SK-N-SH (cell line): Measurements from ENCODE around the gene P2RX2. TPM values are rescaled to one million over a fixed set of nuclear protein-coding genes. Genes with fewer than 3 reads are reported as not detected.

ENCODE experiments used
- CTCF ChIA-PET: fragments of 300-600, 350-600 bp; formaldehyde crosslinking; extraction: SDS; loops from one replicate; lab custom pipeline; 2021; lab: Yijun Ruan, JAX
- POLR2A ChIA-PET: fragments of 350-600 bp; sonication (Branson Sonifier 250); formaldehyde crosslinking; extraction: SDS; loops from one replicate; lab custom pipeline; 2020; ENCODE audit warnings: antibody characterized with exemption, inconsistent platforms; lab: Yijun Ruan, JAX
- DNase-seq: peaks from one replicate; pipeline ENCODE4 v3.0.0; 2012
- H2AFZ ChIP-seq: fragments of 200-600 bp; sonication (generic); 2 replicates; pipeline ENCODE4 v1.8.1; 2016; ENCODE audit warnings: antibody characterized with exemption, mild to moderate bottlenecking, low read depth
- H3F3A ChIP-seq: fragments of 200-600 bp; sonication (generic); replicated peaks from 2 replicates; pipeline ENCODE3; 2016; ENCODE audit warnings: antibody characterized with exemption, mild to moderate bottlenecking; ENCODE audit not compliant: insufficient read depth
- H3K27ac ChIP-seq, 2 experiments: fragments of 200-500 bp in 1 of 2; fragments of 200-600 bp in 1 of 2; sonication (Bioruptor generic) in 1 of 2; sonication (generic), shearing (Covaris generic) in 1 of 2; 2 replicates each; pipeline versions ENCODE4 v1.5.1 to v1.6.1; 2014 to 2016; ENCODE audit warnings: low read depth in 2 of 2, inconsistent platforms in 1 of 2, low read length in 1 of 2, mild to moderate bottlenecking in 1 of 2, mixed read lengths in 1 of 2
- H3K27me3 ChIP-seq: fragments of 200-600 bp; sonication (generic), shearing (Covaris generic); 2 replicates; pipeline ENCODE4 v1.6.1; 2016; ENCODE audit warnings: mixed run types; ENCODE audit not compliant: insufficient read depth
- H3K36me3 ChIP-seq, 2 experiments: fragments of 200-500 bp in 1 of 2; fragments of 200-600 bp in 1 of 2; sonication (Bioruptor generic) in 1 of 2; sonication (generic) in 1 of 2; replicated peaks in 1 of 2; 2 replicates each; pipeline versions ENCODE3 to v1.5.1; 2014 to 2016; ENCODE audit warnings: low read length in 1 of 2, mild to moderate bottlenecking in 1 of 2; ENCODE audit not compliant: insufficient read depth in 2 of 2, control insufficient read depth in 1 of 2
- H3K4me1 ChIP-seq, 2 experiments: fragments of 200-500 bp in 1 of 2; fragments of 200-600 bp in 1 of 2; sonication (Bioruptor generic) in 1 of 2; sonication (generic), shearing (Covaris generic) in 1 of 2; 2 replicates each; pipeline versions ENCODE4 v1.5.1 to v1.6.1; 2014 to 2016; ENCODE audit warnings: low read depth in 1 of 2, low read length in 1 of 2, mixed run types in 1 of 2; ENCODE audit not compliant: insufficient read depth in 2 of 2, control insufficient read depth in 1 of 2
- H3K4me2 ChIP-seq: fragments of 200-600 bp; sonication (generic), shearing (Covaris generic); 2 replicates; pipeline ENCODE4 v1.6.1; 2017; ENCODE audit warnings: mixed run types
- H3K4me3 ChIP-seq, 2 experiments: fragments of 200-500 bp in 1 of 2; fragments of 200-600 bp in 1 of 2; sonication (Bioruptor generic) in 1 of 2; sonication (generic), shearing (Covaris generic) in 1 of 2; 2 replicates each; pipeline versions ENCODE4 v1.5.1 to v1.8.1; 2014 to 2016; ENCODE audit warnings: low read depth in 2 of 2, inconsistent platforms in 1 of 2, low read length in 1 of 2, mild to moderate bottlenecking in 1 of 2, mixed read lengths in 1 of 2, moderate library complexity in 1 of 2
- H3K79me2 ChIP-seq: fragments of 200-600 bp; sonication (generic); 2 replicates; pipeline ENCODE4 v1.8.1; 2017; ENCODE audit warnings: mild to moderate bottlenecking; ENCODE audit not compliant: insufficient read depth
- H3K9ac ChIP-seq: fragments of 200-600 bp; sonication (generic); 2 replicates; pipeline ENCODE4 v1.6.1; 2017; ENCODE audit warnings: mixed run types
- H3K9me2 ChIP-seq: fragments of 200-600 bp; sonication (generic); 2 replicates; pipeline ENCODE4 v1.6.1; 2017; ENCODE audit warnings: mixed run types
- H3K9me3 ChIP-seq: fragments of 200-600 bp; sonication (generic); 2 replicates; pipeline ENCODE4 v1.6.1; 2017; ENCODE audit warnings: mixed run types, mild to moderate bottlenecking, moderate library complexity
- H4K20me1 ChIP-seq: fragments of 200-600 bp; sonication (generic); 2 replicates; pipeline ENCODE4 v1.6.1; 2017; ENCODE audit warnings: mild to moderate bottlenecking, mixed run types; ENCODE audit not compliant: insufficient read depth
- POLR2AphosphoS5 ChIP-seq: IDR thresholded peaks from 2 replicates; pipeline ENCODE4 v1.6.1; 2012; ENCODE audit warnings: low read depth, low read length
- WGBS: methylation state at CpG from one replicate; pipeline ENCODE4 v1.1.6; 2017; ENCODE audit warnings: low lambda C conversion rate; 5-methylcytosine and 5-hydroxymethylcytosine counted together
- polyA plus RNA-seq, 3 experiments: library from polyadenylated mRNA; depleted of rRNA; stranded (reverse); fragments of >200 nt; gene quantifications; 2 replicates each; pipeline ENCODE4 v1.2.3, GENCODE V29; 2012
- small RNA-seq, 7 experiments: library from RNA; depleted of rRNA; stranded (forward); fragments of <200 nt; gene quantifications; one replicate each; pipeline ENCODE3, GENCODE V24; 2012
- TF ChIP-seq, protein P1 (sequence below): IDR thresholded peaks from 2 replicates; pipeline ENCODE4 v1.4.0; 2012; ENCODE audit warnings: low read depth, borderline replicate concordance

The P2RX2 gene
- polyA plus RNA-seq, 1 of the 3 experiments (the other 2 are of a cell fraction), result 0.03 TPM

DNA sequence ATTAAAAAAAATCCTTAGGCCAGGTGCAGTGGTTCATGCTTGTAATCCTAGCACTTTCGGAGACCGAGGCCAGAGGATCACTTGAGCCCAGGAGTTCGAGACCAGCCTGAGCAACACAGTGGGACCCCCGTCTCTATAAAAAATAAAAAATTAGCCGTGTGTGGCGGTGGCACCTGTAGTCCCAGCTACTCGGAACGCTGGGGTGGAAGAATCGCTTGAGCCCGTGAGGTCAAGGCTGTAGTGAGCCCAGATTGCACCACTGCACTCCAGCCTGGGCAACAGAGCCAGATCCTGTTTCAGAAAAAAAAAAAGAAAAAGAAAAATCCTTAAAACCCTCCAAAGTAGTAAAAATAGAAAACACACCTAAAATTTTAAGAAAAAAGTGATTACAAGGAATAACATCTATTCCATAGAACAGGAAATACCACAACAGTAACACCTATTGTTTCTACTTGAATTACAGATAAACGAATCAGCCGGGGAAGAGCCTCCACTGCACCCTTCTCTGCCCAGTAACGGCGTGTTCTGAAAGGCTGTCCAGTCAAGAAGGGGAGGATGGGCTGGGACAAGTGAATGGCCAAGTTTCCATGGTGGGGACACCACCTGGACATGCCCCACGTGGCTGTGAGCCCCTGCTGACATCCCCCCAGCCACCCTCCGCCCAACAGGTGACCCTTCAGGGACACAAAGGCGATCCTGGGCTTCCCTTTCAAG, 50.7 kb downstream of the P2RX2 start:
- H3K4me1 ChIP-seq, result no peaks in the 10 kb centered on the region
- no peak overlapping the region for H3K9ac ChIP-seq
- ChIA-PET CTCF (interaction anchor here (1.2 to 1.6 kb wide), 3 partner anchors 31 to 70 kb away, joined by 3 to 5 read pairs (median 4); no protein-coding TSS in a partner anchor), POLR2A (interaction anchor here (0.7 kb wide), 1 partner anchor 40 kb away, joined by 4 read pairs; no protein-coding TSS in a partner anchor)
- no peaks in the 10 kb centered on the region for H3K27me3 ChIP-seq
- H3F3A ChIP-seq, result no peaks in the 10 kb centered on the region
- H3K4me3 ChIP-seq, result no peak overlapping the region
- H3K9me2 ChIP-seq, result no peaks in the 10 kb centered on the region
- no peaks in the 10 kb centered on the region for H3K79me2 ChIP-seq
- no peak overlapping the region for H3K27ac ChIP-seq
- H3K36me3 ChIP-seq, result peaks cover 13 to 39% of the 10 kb centered on the region in 2 experiments
- no peak for DNase-seq
- TF ChIP-seq, protein P1, sequence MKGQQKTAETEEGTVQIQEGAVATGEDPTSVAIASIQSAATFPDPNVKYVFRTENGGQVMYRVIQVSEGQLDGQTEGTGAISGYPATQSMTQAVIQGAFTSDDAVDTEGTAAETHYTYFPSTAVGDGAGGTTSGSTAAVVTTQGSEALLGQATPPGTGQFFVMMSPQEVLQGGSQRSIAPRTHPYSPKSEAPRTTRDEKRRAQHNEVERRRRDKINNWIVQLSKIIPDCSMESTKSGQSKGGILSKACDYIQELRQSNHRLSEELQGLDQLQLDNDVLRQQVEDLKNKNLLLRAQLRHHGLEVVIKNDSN, result no peak
- no peak for TF ChIP-seq POLR2AphosphoS5
- H3K9me3 ChIP-seq, result no peaks in the 10 kb centered on the region
- no peaks in the 10 kb centered on the region for H4K20me1 ChIP-seq
- H3K4me2 ChIP-seq, result no peak overlapping the region
- no peak overlapping the region for H2AFZ ChIP-seq
- 93% methylated on average over 17 of the region's 17 CpGs for WGBS

Small RNAs within 50 kb of the gene (small RNA-seq; reads per million reads assigned to genes)
- gene MIR6763, result 0 to 0.64 (median 0) reads per million in 7 experiments

Other genes starting within 250 kb of the P2RX2 start
- gene FBRSL1, start 128.6 kb upstream of the P2RX2 start, polyA plus RNA-seq (2012; rRNA removed), result 3.3 and 5.5 TPM in 2 replicates
- 0.44 and 1.1 TPM in 2 replicates for gene LRCOL1, start 8.2 kb upstream of the P2RX2 start, polyA plus RNA-seq (2012; rRNA removed)
- gene POLE, start 68.6 kb downstream of the P2RX2 start, polyA plus RNA-seq (2012; rRNA removed), result 17.8 and 20.1 TPM in 2 replicates
- 25.4 and 35.8 TPM in 2 replicates for gene PXMP2, start 68.8 kb downstream of the P2RX2 start, polyA plus RNA-seq (2012; rRNA removed)
- 19.9 and 22.5 TPM in 2 replicates for gene PGAM5, start 92.1 kb downstream of the P2RX2 start, polyA plus RNA-seq (2012; rRNA removed)
- gene ANKLE2, start 143.1 kb downstream of the P2RX2 start, polyA plus RNA-seq (2012; rRNA removed), result 55.1 and 85.2 TPM in 2 replicates
- 16.9 and 18.0 TPM in 2 replicates for gene GOLGA3, start 210.1 kb downstream of the P2RX2 start, polyA plus RNA-seq (2012; rRNA removed)